ENCODE measurements around the gene CDKAL1.

The CDKAL1 gene

GRCh38 chr6:21140966-21141365, 606.7 kb downstream of the CDKAL1 start:
- no peak overlapping the region for H3K9ac ChIP-seq (ENCODE audit: insufficient read length, low read depth)
- no peaks in the 10 kb centered on the region for H3K4me1 ChIP-seq (ENCODE audit: insufficient read depth, insufficient read length)
- no peaks in the 10 kb centered on the region for H3K27me3 ChIP-seq (ENCODE audit: insufficient read depth, insufficient read length)
- no peaks in the 10 kb centered on the region for H3K9me3 ChIP-seq (ENCODE audit: insufficient read depth, low read length)
- TF ChIP-seq SUZ12 (IDR thresholded peaks at IDR 0.05; ENCODE audit: extremely low read depth, insufficient read depth, insufficient read length) (no peak), ZNF274 (IDR thresholded peaks at IDR 0.05; ENCODE audit: low read depth, low read length) (no peak), YY1 (IDR thresholded peaks at IDR 0.05; ENCODE audit: insufficient read depth, insufficient read length) (no peak)
- DNase-seq (ENCODE audit: low read depth, low spot score) = no peak
- no peak overlapping the region for H3K4me3 ChIP-seq (ENCODE audit: insufficient read length, low read depth)
- H3K36me3 ChIP-seq (ENCODE audit: insufficient read depth, insufficient read length, low read length) = no peaks in the 10 kb centered on the region

- H3K4me1 ChIP-seq (ENCODE audit: insufficient read depth, insufficient read length) = no peaks in the 10 kb centered on the region
- DNase-seq (ENCODE audit: low read depth, low spot score) = no peak
- no peaks in the 10 kb centered on the region for H3K9me3 ChIP-seq (ENCODE audit: insufficient read depth, low read length)
- no peaks in the 10 kb centered on the region for H3K36me3 ChIP-seq (ENCODE audit: insufficient read depth, insufficient read length, low read length)
- no peaks in the 10 kb centered on the region for H3K27me3 ChIP-seq (ENCODE audit: insufficient read depth, insufficient read length)
- no peak overlapping the region for H3K4me3 ChIP-seq (ENCODE audit: insufficient read length, low read depth)
- H3K9ac ChIP-seq (ENCODE audit: insufficient read length, low read depth) = no peak overlapping the region
- TF ChIP-seq ZNF274 (IDR thresholded peaks at IDR 0.05; ENCODE audit: low read depth, low read length) = no peak
These were observed 607.5 kb downstream of the CDKAL1 start for GRCh38 chr6:21141616-21142303.

- Histone ChIP-seq H3K4me3 (ENCODE audit: insufficient read length, low read depth) (no peak overlapping the region), H3K9me3 (ENCODE audit: insufficient read depth, low read length) (no peaks in the 10 kb centered on the region), H3K36me3 (ENCODE audit: insufficient read depth, insufficient read length, low read length) (no peaks in the 10 kb centered on the region), H3K9ac (ENCODE audit: insufficient read length, low read depth) (no peak overlapping the region), H3K4me1 (ENCODE audit: insufficient read depth, insufficient read length) (no peaks in the 10 kb centered on the region), H3K27me3 (ENCODE audit: insufficient read depth, insufficient read length) (no peaks in the 10 kb centered on the region)
- TF ChIP-seq SUZ12 (IDR thresholded peaks at IDR 0.05; ENCODE audit: extremely low read depth, insufficient read depth, insufficient read length) (no peak), ZNF274 (IDR thresholded peaks at IDR 0.05; ENCODE audit: low read depth, low read length) (no peak), YY1 (IDR thresholded peaks at IDR 0.05; ENCODE audit: insufficient read depth, insufficient read length) (no peak)
- no peak for DNase-seq (ENCODE audit: low read depth, low spot score)
These were observed 608.5 kb downstream of the CDKAL1 start for GRCh38 chr6:21142741-21143140.

GRCh38 chr6:21143645-21144044, 609.4 kb downstream of the CDKAL1 start:
- DNase-seq (ENCODE audit: low read depth, low spot score) = no peak
- no peaks in the 10 kb centered on the region for H3K9me3 ChIP-seq (ENCODE audit: insufficient read depth, low read length)
- no peaks in the 10 kb centered on the region for H3K36me3 ChIP-seq (ENCODE audit: insufficient read depth, insufficient read length, low read length)
- TF ChIP-seq ZNF274 (IDR thresholded peaks at IDR 0.05; ENCODE audit: low read depth, low read length) (no peak), SUZ12 (IDR thresholded peaks at IDR 0.05; ENCODE audit: extremely low read depth, insufficient read depth, insufficient read length) (no peak), YY1 (IDR thresholded peaks at IDR 0.05; ENCODE audit: insufficient read depth, insufficient read length) (no peak)
- H3K9ac ChIP-seq (ENCODE audit: insufficient read length, low read depth) = no peak overlapping the region
- H3K4me3 ChIP-seq (ENCODE audit: insufficient read length, low read depth) = no peak overlapping the region
- H3K4me1 ChIP-seq (ENCODE audit: insufficient read depth, insufficient read length) = no peaks in the 10 kb centered on the region
- H3K27me3 ChIP-seq (ENCODE audit: insufficient read depth, insufficient read length) = no peaks in the 10 kb centered on the region

- Histone ChIP-seq H3K9ac (ENCODE audit: insufficient read length, low read depth) (no peak overlapping the region), H3K36me3 (ENCODE audit: insufficient read depth, insufficient read length, low read length) (no peaks in the 10 kb centered on the region), H3K9me3 (ENCODE audit: insufficient read depth, low read length) (no peaks in the 10 kb centered on the region), H3K27me3 (ENCODE audit: insufficient read depth, insufficient read length) (no peaks in the 10 kb centered on the region), H3K4me3 (ENCODE audit: insufficient read length, low read depth) (no peak overlapping the region), H3K4me1 (ENCODE audit: insufficient read depth, insufficient read length) (no peaks in the 10 kb centered on the region)
- no peak for DNase-seq (ENCODE audit: low read depth, low spot score)
- TF ChIP-seq YY1 (IDR thresholded peaks at IDR 0.05; ENCODE audit: insufficient read depth, insufficient read length) (no peak), SUZ12 (IDR thresholded peaks at IDR 0.05; ENCODE audit: extremely low read depth, insufficient read depth, insufficient read length) (no peak)
These were observed 610.7 kb downstream of the CDKAL1 start for GRCh38 chr6:21144928-21145327.

- no peaks in the 10 kb centered on the region for H3K9me3 ChIP-seq (ENCODE audit: insufficient read depth, low read length)
These were observed 613.7 kb downstream of the CDKAL1 start for GRCh38 chr6:21147995-21148394.

GRCh38 chr6:21149470-21149869, 615.2 kb downstream of the CDKAL1 start:
- TF ChIP-seq YY1 (IDR thresholded peaks at IDR 0.05; ENCODE audit: insufficient read depth, insufficient read length) (no peak), SUZ12 (IDR thresholded peaks at IDR 0.05; ENCODE audit: extremely low read depth, insufficient read depth, insufficient read length) (no peak), ZNF274 (IDR thresholded peaks at IDR 0.05; ENCODE audit: low read depth, low read length) (no peak)
- H3K9me3 ChIP-seq (ENCODE audit: insufficient read depth, low read length) = no peaks in the 10 kb centered on the region
- H3K4me1 ChIP-seq (ENCODE audit: insufficient read depth, insufficient read length) = no peaks in the 10 kb centered on the region
- no peak for DNase-seq (ENCODE audit: low read depth, low spot score)
- no peaks in the 10 kb centered on the region for H3K27me3 ChIP-seq (ENCODE audit: insufficient read depth, insufficient read length)
- H3K36me3 ChIP-seq (ENCODE audit: insufficient read depth, insufficient read length, low read length) = no peaks in the 10 kb centered on the region
- no peak overlapping the region for H3K9ac ChIP-seq (ENCODE audit: insufficient read length, low read depth)
- H3K4me3 ChIP-seq (ENCODE audit: insufficient read length, low read depth) = no peak overlapping the region

More at GRCh38 chr6:21147995-21148394, 613.7 kb downstream of the CDKAL1 start:
- no peaks in the 10 kb centered on the region for H3K36me3 ChIP-seq (ENCODE audit: insufficient read depth, insufficient read length, low read length)
- no peaks in the 10 kb centered on the region for H3K4me1 ChIP-seq (ENCODE audit: insufficient read depth, insufficient read length)
- no peak for TF ChIP-seq ZNF274 (IDR thresholded peaks at IDR 0.05; ENCODE audit: low read depth, low read length)
- no peak for TF ChIP-seq YY1 (IDR thresholded peaks at IDR 0.05; ENCODE audit: insufficient read depth, insufficient read length)
- TF ChIP-seq SUZ12 (IDR thresholded peaks at IDR 0.05; ENCODE audit: extremely low read depth, insufficient read depth, insufficient read length) = no peak
- no peak overlapping the region for H3K4me3 ChIP-seq (ENCODE audit: insufficient read length, low read depth)
- DNase-seq (ENCODE audit: low read depth, low spot score) = no peak
- no peak overlapping the region for H3K9ac ChIP-seq (ENCODE audit: insufficient read length, low read depth)
- H3K27me3 ChIP-seq (ENCODE audit: insufficient read depth, insufficient read length) = no peaks in the 10 kb centered on the region
